ENCODE data around the gene MALL. TPM values are rescaled to one million over a fixed set of nuclear protein-coding genes. Genes with fewer than 3 reads are reported as not detected.

MALL gene
- total RNA-seq, 1 donor from 2014 or later, result 1.1 TPM

- no peak overlapping the region for H3K27ac Mint-ChIP-seq
- Histone ChIP-seq H2AFZ (replicated peaks) (no peak overlapping the region), H3K4me3 (no peak overlapping the region)
Measured at GRCh38 chr2:110120171-110121051, 4.8 kb upstream of the MALL start.

GRCh38 chr2:110116033-110116710, 550 bp upstream of the MALL start:
- Histone ChIP-seq H4K20me1 (ENCODE audit: low read depth) (no peaks in the 10 kb centered on the region), H3K27me3 (peaks cover 60% of the 10 kb centered on the region), H2AFZ (replicated peaks) (peak overlapping the region; percentile 68), H3K79me2 (ENCODE audit: low read depth) (no peaks in the 10 kb centered on the region), H3K4me1 (no peaks in the 10 kb centered on the region), H3F3A (ENCODE audit: low read depth) (no peaks in the 10 kb centered on the region), H3K36me3 (no peaks in the 10 kb centered on the region), H3K9me3 (ENCODE audit: low read depth) (no peaks in the 10 kb centered on the region), H3K27ac (no peak overlapping the region), H3K9ac (no peak overlapping the region), H3K4me2 (peak overlapping the region; percentile 91), H3K4me3 (peak overlapping the region; percentile 57)
- DNase-seq (ENCODE audit: low spot score), result peak; percentile 53
- no peaks in the 10 kb centered on the region for H3K36me3 Mint-ChIP-seq
- no peak overlapping the region for H3K27ac Mint-ChIP-seq
- H3K27me3 Mint-ChIP-seq (ENCODE audit: insufficient read depth, low read depth), result peaks cover 28% of the 10 kb centered on the region
- peak overlapping the region; percentile 75 for H3K4me3 Mint-ChIP-seq
- TF ChIP-seq EZH2 (IDR thresholded peaks at IDR 0.05), result no peak
- TF ChIP-seq CTCF (IDR thresholded peaks at IDR 0.05), result peak; percentile 63
- peaks cover 10% of the 10 kb centered on the region for H3K9me3 Mint-ChIP-seq
- H3K4me1 Mint-ChIP-seq, result peaks cover 8% of the 10 kb centered on the region

More at GRCh38 chr2:110120171-110121051, 4.8 kb upstream of the MALL start:
- Mint-ChIP-seq H3K36me3 (no peaks in the 10 kb centered on the region), H3K9me3 (no peaks in the 10 kb centered on the region), H3K4me3 (no peak overlapping the region), H3K4me1 (peaks cover 5% of the 10 kb centered on the region), H3K27me3 (ENCODE audit: insufficient read depth, low read depth) (peaks cover 11% of the 10 kb centered on the region)
- Histone ChIP-seq H3K4me1 (no peaks in the 10 kb centered on the region), H3K27ac (no peak overlapping the region), H3F3A (ENCODE audit: low read depth) (no peaks in the 10 kb centered on the region), H3K79me2 (ENCODE audit: low read depth) (no peaks in the 10 kb centered on the region), H3K4me2 (no peak overlapping the region), H3K9me3 (ENCODE audit: low read depth) (no peaks in the 10 kb centered on the region), H3K27me3 (peaks cover 39% of the 10 kb centered on the region), H3K9ac (no peak overlapping the region), H4K20me1 (ENCODE audit: low read depth) (no peaks in the 10 kb centered on the region), H3K36me3 (no peaks in the 10 kb centered on the region)
- TF ChIP-seq EZH2 (IDR thresholded peaks at IDR 0.05) (no peak), EZH2phosphoT487 (IDR thresholded peaks at IDR 0.05) (no peak), CTCF (IDR thresholded peaks at IDR 0.05) (no peak)
- no peak for DNase-seq (ENCODE audit: low spot score)

GRCh38 chr2:110114831-110115255, 779 bp downstream of the MALL start:
- no peak overlapping the region for H3K27ac Mint-ChIP-seq
- Histone ChIP-seq H3K4me3 (peak overlapping the region; percentile 57), H3K36me3 (no peaks in the 10 kb centered on the region), H3K4me2 (peak overlapping the region; percentile 91), H4K20me1 (ENCODE audit: low read depth) (no peaks in the 10 kb centered on the region), H3K27ac (no peak overlapping the region), H3K4me1 (no peaks in the 10 kb centered on the region), H2AFZ (replicated peaks) (peak overlapping the region; percentile 68), H3F3A (ENCODE audit: low read depth) (no peaks in the 10 kb centered on the region), H3K79me2 (ENCODE audit: low read depth) (no peaks in the 10 kb centered on the region), H3K27me3 (peaks cover 60% of the 10 kb centered on the region), H3K9ac (no peak overlapping the region), H3K9me3 (ENCODE audit: low read depth) (no peaks in the 10 kb centered on the region)
- peaks cover 10% of the 10 kb centered on the region for H3K9me3 Mint-ChIP-seq
- H3K4me3 Mint-ChIP-seq, result peak overlapping the region; percentile 80
- no peaks in the 10 kb centered on the region for H3K36me3 Mint-ChIP-seq
- no peak for DNase-seq (ENCODE audit: low spot score)
- peaks cover 28% of the 10 kb centered on the region for H3K27me3 Mint-ChIP-seq (ENCODE audit: insufficient read depth, low read depth)
- TF ChIP-seq EZH2phosphoT487 (IDR thresholded peaks at IDR 0.05) (no peak), EZH2 (IDR thresholded peaks at IDR 0.05) (no peak), CTCF (IDR thresholded peaks at IDR 0.05) (no peak)
- peaks cover 8% of the 10 kb centered on the region for H3K4me1 Mint-ChIP-seq

Data from neural progenitor cell (in vitro differentiated cells).